ENCODE data around the gene CAPS. TPM values are rescaled to one million over a fixed set of nuclear protein-coding genes. Genes with fewer than 3 reads are reported as not detected.

The CAPS gene
- total and polyA plus RNA-seq, 9 donors: 1.7 to 313 (median 22.3) TPM

GRCh38 chr19:5957170-5957569, 43.1 kb downstream of the CAPS start:
- peaks cover 37% of the 10 kb centered on the region for H3K4me1 ChIP-seq (ENCODE audit: insufficient read depth)
- H3K9me3 ChIP-seq: no peaks in the 10 kb centered on the region
- no peaks in the 10 kb centered on the region for H3K27me3 ChIP-seq
- 82 to 84% (median 84%) methylated on average over 10 of the region's 10 CpGs for WGBS, 3 donors
- DNase-seq: no peak
- H3K36me3 ChIP-seq: no peaks in the 10 kb centered on the region
- no peak overlapping the region for H3K4me3 ChIP-seq
- TF ChIP-seq CTCF (IDR thresholded peaks at IDR 0.05) (no peak), POLR2A (IDR thresholded peaks at IDR 0.05) (no peak), EP300 (IDR thresholded peaks at IDR 0.05) (no peak)
- intact Hi-C loops (cut with DNase I): no loop called here
- no peak overlapping the region for H3K27ac ChIP-seq

GRCh38 chr19:5958074-5958850, 44.2 kb downstream of the CAPS start:
- H3K36me3 ChIP-seq: no peaks in the 10 kb centered on the region
- H3K4me3 ChIP-seq: no peak overlapping the region
- intact Hi-C loops (cut with DNase I): no loop called here
- no peak overlapping the region for H3K27ac ChIP-seq
- 87 to 90% (median 87%) methylated on average over 18 to 21 of the region's 21 CpGs for WGBS, 3 donors
- H3K27me3 ChIP-seq: no peaks in the 10 kb centered on the region
- no peak for TF ChIP-seq CTCF (IDR thresholded peaks at IDR 0.05)
- no peak for TF ChIP-seq EP300 (IDR thresholded peaks at IDR 0.05)
- TF ChIP-seq POLR2A (IDR thresholded peaks at IDR 0.05): no peak
- DNase-seq: no peak
- peaks cover 40% of the 10 kb centered on the region for H3K4me1 ChIP-seq (ENCODE audit: insufficient read depth)
- no peaks in the 10 kb centered on the region for H3K9me3 ChIP-seq

- intact Hi-C loops (cut with DNase I): no loop called here
- no peak for TF ChIP-seq EP300 (IDR thresholded peaks at IDR 0.05)
- TF ChIP-seq CTCF (IDR thresholded peaks at IDR 0.05): no peak
- no peak for TF ChIP-seq POLR2A (IDR thresholded peaks at IDR 0.05)
- 85 to 91% (median 86%) methylated on average over 10 of the region's 10 CpGs for WGBS, 3 donors
- Histone ChIP-seq H3K9me3 (no peaks in the 10 kb centered on the region), H3K36me3 (no peaks in the 10 kb centered on the region), H3K4me3 (no peak overlapping the region), H3K27me3 (no peaks in the 10 kb centered on the region), H3K27ac (no peak overlapping the region), H3K4me1 (ENCODE audit: insufficient read depth) (peaks cover 37% of the 10 kb centered on the region)
- DNase-seq: no peak
Measured at GRCh38 chr19:5958851-5959122, 44.7 kb downstream of the CAPS start.

GRCh38 chr19:5959260-5960004, 45.4 kb downstream of the CAPS start:
- no peaks in the 10 kb centered on the region for H3K27me3 ChIP-seq
- H3K36me3 ChIP-seq: no peaks in the 10 kb centered on the region
- TF ChIP-seq POLR2A (IDR thresholded peaks at IDR 0.05) (no peak), EP300 (IDR thresholded peaks at IDR 0.05) (no peak), CTCF (IDR thresholded peaks at IDR 0.05) (no peak)
- no peak overlapping the region for H3K4me3 ChIP-seq
- H3K27ac ChIP-seq: no peak overlapping the region
- WGBS, 3 donors: 84 to 89% (median 86%) methylated on average over 14 of the region's 14 CpGs
- DNase-seq: no peak
- H3K4me1 ChIP-seq (ENCODE audit: insufficient read depth): peaks cover 33% of the 10 kb centered on the region
- intact Hi-C loops (cut with DNase I): no loop called here
- no peaks in the 10 kb centered on the region for H3K9me3 ChIP-seq
